Mammary epithelial cell (primary cell): ENCODE measurements around the gene LYRM4.

Experiments
- CTCF ChIP-seq, 2 donors: IDR thresholded peaks in 1 of 2; conservative IDR thresholded peaks in 1 of 2; 2 replicates each; pipeline ENCODE4 v1.5.1; 2011 to 2012; ENCODE audit warnings: inconsistent platforms in 2 of 2, low read length in 2 of 2, mild to moderate bottlenecking in 2 of 2, control low read depth in 1 of 2, low read depth in 1 of 2; ENCODE audit not compliant: insufficient read depth in 1 of 2; ENCODE audit errors: extremely low read depth in 1 of 2
- EZH2 ChIP-seq: IDR thresholded peaks from 2 replicates; pipeline ENCODE4 v1.6.1; 2012; ENCODE audit warnings: low read length, inconsistent platforms, borderline replicate concordance

- no peak for TF ChIP-seq CTCF (conservative IDR thresholded peaks at IDR 0.05 in 1 of 2, IDR thresholded peaks at IDR 0.05 in 1 of 2; ENCODE audit: extremely low read depth in 1 of 2, insufficient read depth in 1 of 2, low read depth in 1 of 2, low read length in 2 of 2)
- no peak for TF ChIP-seq EZH2
Observed at GRCh38 chr6:5119090-5119951, 141.4 kb downstream of the LYRM4 start.
